Activated CD4-positive, alpha-beta T cell treated with anti-CD3 and anti-CD28 coated beads, Interleukin-2, Interleukin-4, amounts not matched to agents 100 ng/mL and 50 ng/mL, durations not matched to agents 16 hours and 8 hours (primary cell): ENCODE measurements around the gene MEGF11.

Source experiments
- DNase-seq: peaks from one replicate; pipeline ENCODE4 v3.0.0-alpha.2; 2020; ENCODE audit warnings: low spot score

The MEGF11 gene

DNA sequence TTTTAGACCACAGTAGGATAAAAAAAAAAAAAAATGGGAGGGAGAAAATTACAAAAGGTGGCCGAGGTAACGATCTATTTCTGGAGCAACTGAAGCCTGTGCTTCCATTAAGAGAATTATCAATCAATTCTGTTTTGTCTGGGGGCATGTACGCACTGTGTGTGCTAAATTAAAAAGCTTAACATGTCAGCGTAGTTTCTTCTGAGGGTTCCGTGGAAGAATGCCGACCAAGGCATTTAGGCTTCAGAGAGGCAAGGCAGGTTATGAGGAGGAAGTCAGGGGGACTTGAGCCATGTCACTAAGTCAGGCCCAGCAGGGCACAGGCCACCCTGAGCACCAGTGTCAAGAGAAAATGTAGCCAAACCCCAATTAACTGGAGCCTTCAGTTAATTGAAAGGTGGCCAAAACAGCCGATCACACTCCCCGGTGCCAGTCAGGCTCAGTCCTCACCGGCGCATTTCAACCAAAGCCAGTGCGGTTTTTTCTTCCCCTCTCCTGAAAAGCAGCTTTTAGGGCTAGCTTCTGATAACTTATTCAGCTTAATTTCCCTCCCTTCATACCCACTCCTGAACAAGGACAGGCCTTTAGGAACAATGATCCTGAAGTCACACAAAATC, 113.9 kb downstream of the MEGF11 start:
- no peak for DNase-seq

GRCh38 chr15:66138892-66139590, 114.5 kb downstream of the MEGF11 start:
- no peak for DNase-seq

GRCh38 chr15:66138096-66138783, 115.3 kb downstream of the MEGF11 start:
- no peak for DNase-seq

GRCh38 chr15:66136948-66137347, 116.6 kb downstream of the MEGF11 start:
- no peak for DNase-seq

DNA sequence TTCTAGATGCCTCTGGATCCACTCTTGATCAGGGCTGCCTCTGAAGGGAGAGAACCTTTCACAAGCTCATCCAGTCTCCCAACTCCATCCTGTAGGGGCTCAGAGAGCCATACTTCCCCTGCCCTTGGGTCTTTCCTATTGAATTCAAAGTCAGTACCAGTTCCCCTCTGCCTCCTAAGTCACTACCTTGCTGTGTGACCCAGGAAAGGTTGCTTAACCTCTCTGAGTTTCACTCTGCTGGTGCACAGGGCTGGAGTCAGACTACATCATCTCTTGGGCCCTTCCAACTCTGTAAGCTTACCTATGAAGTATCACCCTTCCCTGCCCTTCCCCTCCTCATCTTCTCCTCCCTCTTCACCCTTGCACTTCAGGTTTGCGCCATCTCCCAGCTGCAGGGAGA, 117.9 kb downstream of the MEGF11 start:
- no peak for DNase-seq

GRCh38 chr15:66134284-66134683, 119.3 kb downstream of the MEGF11 start:
- DNase-seq: no peak

- no peak for DNase-seq
Measured at GRCh38 chr15:66133247-66133885, 120.2 kb downstream of the MEGF11 start.

DNA sequence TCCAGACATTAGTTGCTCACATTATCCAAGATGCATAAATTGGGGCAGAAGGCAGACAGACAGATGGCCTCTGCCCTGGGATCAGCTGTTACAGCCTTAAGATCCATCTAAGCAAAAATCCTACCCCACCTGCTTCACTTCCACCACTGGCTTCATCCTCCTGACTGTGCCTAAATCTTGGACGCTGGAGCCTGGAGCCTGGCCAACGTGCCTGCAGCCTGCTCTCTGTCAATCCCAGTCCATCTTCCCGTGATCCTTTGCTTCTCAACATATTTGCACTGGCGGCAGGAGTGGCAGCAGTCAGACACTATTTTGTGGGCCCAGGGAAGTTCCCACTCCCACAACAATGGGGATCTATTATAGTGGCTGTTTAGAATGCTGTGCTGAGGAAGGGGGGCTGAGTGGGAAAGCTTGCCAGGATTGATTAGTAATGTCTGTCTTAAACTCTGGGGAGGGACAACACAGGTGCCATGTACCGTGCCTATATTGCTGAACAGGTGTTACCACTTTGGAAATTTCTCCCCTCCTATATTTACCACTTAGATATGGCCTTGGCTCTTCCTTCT, 121.2 kb downstream of the MEGF11 start:
- DNase-seq: no peak

- no peak for DNase-seq
Measured at GRCh38 chr15:66131831-66132230, 121.7 kb downstream of the MEGF11 start.

DNA sequence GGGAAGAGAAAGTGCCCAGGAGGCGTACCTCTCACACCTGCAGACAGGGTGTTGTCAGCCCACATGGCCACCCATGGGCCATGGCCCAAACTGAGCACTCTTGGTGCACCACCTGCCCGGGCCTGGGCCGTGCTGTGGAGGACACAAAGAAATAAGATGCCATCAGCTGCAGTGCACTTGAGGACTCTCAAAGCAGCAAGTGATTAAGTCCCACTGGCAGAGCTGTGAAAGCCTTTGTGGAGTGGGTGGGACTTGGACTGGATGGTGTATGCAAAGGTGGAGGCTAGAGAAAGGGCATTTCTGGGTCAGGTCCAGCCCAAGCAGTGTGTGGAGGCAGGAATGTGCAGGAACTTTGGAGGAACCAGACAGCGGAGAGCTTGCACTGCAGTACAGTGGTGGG, 122.3 kb downstream of the MEGF11 start:
- no peak for DNase-seq

- no peak for DNase-seq
Measured at GRCh38 chr15:66130496-66131034, 123.0 kb downstream of the MEGF11 start.

GRCh38 chr15:66129586-66129985, 124.0 kb downstream of the MEGF11 start:
- DNase-seq: no peak

DNA sequence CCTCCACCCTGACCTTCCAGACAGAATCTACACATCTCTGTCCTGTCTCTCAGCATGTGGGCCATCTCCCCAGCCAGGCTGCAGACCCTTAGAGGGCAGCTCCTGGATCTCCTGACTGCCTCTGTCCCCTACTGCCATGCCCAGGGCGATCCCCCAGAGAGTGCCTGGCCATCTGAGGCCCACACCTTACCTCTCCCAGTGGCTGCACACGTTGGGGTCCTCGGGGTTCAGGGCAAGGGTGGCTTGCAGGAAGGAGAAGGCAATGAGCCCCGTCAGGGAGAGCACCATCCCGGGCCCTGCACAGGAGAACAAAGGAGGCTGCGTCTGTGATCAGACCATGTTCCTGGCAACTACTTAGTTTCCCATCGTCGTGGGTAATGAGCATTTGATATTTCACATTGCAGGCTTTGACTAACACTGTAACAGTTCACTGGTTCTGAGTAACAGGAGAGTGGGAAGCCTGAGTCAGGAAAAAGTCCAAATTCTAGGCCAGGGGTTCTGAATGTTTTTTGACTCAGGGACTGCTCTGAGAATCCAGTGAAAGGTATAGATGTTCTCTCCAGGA, 125.4 kb downstream of the MEGF11 start:
- no peak for DNase-seq

DNA sequence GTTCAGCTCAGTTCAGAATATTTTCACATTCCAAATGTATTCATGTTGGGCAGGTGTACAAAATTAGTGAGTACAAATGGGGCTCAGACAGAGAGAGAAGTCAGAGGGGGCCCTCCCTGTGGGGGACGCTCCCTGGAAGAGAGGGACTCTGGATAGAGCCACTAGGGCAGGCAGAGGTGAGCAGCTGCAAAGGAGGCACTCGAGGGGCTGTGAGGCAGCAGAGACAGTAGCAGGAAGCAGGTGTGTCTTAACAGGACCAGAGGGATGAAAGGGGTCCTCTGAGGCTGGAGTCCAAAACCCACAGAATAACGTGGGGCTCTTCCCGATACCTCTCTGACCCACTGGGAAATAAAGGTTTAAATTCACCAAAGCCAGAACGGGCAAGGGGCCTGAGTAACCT, 127.1 kb downstream of the MEGF11 start:
- no peak for DNase-seq

- DNase-seq: no peak
Measured at GRCh38 chr15:66126031-66126441, 127.5 kb downstream of the MEGF11 start.

DNA sequence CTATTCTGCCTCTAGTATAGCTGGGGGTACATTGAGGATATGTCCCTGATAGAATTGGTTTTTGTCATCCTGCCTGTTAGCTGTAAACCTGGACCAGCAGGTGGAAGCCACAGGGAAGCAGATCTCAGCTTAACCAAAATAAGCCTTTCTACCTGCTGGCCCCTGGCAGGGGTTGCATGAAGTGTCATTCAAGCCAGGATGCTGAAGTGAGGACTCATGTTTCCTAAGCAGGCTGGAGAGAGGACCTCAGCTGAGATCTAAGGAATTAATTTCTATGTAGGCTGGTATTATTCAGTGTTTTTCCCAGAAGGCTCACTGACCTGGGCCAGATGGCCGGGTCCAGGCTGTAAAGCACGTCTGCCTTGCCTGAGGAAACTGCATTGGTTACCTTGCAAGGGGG, 128.9 kb downstream of the MEGF11 start:
- no peak for DNase-seq

DNA sequence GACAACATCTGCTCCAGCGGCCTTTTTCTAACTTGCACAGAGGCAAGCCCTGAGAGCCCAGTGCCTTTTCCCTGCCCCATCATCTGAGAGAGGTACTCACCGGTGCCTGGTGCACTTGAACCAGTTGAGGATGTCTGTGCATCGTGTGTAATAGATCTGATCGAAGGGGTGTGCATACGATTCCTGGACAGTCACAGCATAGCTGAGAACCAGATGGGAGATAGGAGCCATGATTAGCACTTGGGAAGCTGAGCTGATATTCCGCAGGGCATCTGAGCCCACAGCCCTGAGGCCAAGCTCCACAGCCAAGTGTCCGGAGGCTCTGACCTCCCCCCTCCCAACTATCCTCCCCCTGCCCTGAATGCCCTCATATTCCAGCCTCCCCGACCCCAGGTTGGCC, 129.8 kb downstream of the MEGF11 start:
- DNase-seq: no peak

GRCh38 chr15:66120422-66120821, 133.1 kb downstream of the MEGF11 start:
- no peak for DNase-seq

GRCh38 chr15:66117841-66118240, 135.7 kb downstream of the MEGF11 start:
- no peak for DNase-seq

DNA sequence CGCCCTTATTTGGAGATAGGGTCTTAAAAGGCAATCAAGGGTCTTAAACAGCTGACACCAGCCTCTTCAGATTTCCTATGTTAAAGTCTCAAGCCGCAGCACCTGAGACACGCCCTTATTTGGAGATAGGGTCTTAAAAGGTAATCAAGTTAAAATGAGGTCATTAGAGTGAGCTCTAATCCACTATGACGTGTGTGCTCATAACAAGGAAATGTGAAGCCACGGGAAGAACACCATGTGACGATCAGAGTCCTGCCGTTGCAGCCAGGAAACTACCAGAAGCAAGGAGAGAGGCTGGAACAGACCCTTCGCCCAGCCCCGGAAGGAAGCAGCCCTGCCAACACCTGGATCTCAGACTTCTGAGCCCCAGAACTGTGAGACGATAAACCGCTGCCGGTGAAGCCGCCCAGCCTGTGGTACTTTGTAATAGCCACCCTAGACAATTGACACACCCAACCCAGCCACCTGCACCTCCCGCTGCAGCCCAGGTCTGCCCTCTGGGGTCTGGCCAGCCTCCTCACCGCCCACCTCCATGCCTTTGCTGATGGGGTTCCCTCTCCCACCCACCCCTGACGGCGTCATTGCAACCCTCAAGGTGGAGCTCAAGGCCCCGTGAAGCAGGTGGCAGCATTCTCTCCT, 137.9 kb downstream of the MEGF11 start:
- DNase-seq: no peak

GRCh38 chr15:66114863-66115425, 138.6 kb downstream of the MEGF11 start:
- DNase-seq: no peak
